Inferior parietal cortex (tissue), 1 donor: ENCODE results near the gene CHST8.
"Not testable (repeated sequence)": the region's sequence is repeated elsewhere in the genome, so short reads cannot be mapped to it uniquely, and the experiment has no call there.

Experiments used
- DNase-seq: peaks from one replicate; pipeline ENCODE4 v3.0.0-alpha.2; 2016; ENCODE audit errors: extremely low spot score

Gene CHST8

GRCh38 chr19:33811736-33812387 lies 190.1 kb downstream of the CHST8 start:
- DNase-seq: no peak

GRCh38 chr19:33812388-33813330 lies 190.9 kb downstream of the CHST8 start:
- no peak for DNase-seq

- DNase-seq: no peak
Measured at GRCh38 chr19:33813391-33814101, 191.8 kb downstream of the CHST8 start.

- DNase-seq: no peak
Measured at GRCh38 chr19:33814181-33815165, 192.7 kb downstream of the CHST8 start.

GRCh38 chr19:33815380-33816340 lies 193.9 kb downstream of the CHST8 start:
- DNase-seq: no peak

- DNase-seq: no peak
Measured at GRCh38 chr19:33818411-33818810, 196.7 kb downstream of the CHST8 start.

GRCh38 chr19:33819078-33819477 lies 197.3 kb downstream of the CHST8 start:
- DNase-seq: not testable (repeated sequence)

GRCh38 chr19:33819506-33819879 lies 197.7 kb downstream of the CHST8 start:
- DNase-seq: no peak

GRCh38 chr19:33819880-33820781 lies 198.4 kb downstream of the CHST8 start:
- no peak for DNase-seq

GRCh38 chr19:33821871-33822270 lies 200.1 kb downstream of the CHST8 start:
- no peak for DNase-seq
